WTC11 (cell line): ENCODE measurements around the gene CENPN. TPM values are rescaled to one million over a fixed set of nuclear protein-coding genes. Genes with fewer than 3 reads are reported as not detected.

Source experiments
- ATAC-seq: fragments of 200-7000 bp; cut with Tn5 transposase; 2 replicates; pipeline ENCODE4 v1.10.0; 2021; ENCODE audit warnings: mild to moderate bottlenecking, moderate library complexity
- CTCF ChIA-PET: fragments of 300-600 bp; sonication (Branson Sonifier 250); formaldehyde crosslinking; loops from one replicate; lab custom pipeline; 2021; ENCODE audit warnings: antibody characterized with exemption; lab: Charles Lee
- POLR2A ChIA-PET: fragments of 350-600 bp; sonication (Branson Sonifier 250); formaldehyde crosslinking; loops from one replicate; lab custom pipeline; 2021; ENCODE audit warnings: antibody characterized with exemption; lab: Charles Lee
- DNase-seq: peaks from one replicate; pipeline ENCODE4 v3.0.0; 2021; ENCODE audit warnings: low spot score
- H3K27ac Mint-ChIP-seq: 2 replicates; pipeline ENCODE4 v1.8.0; 2021; ENCODE audit warnings: mixed read lengths
- H3K27me3 Mint-ChIP-seq: 2 replicates; pipeline ENCODE4 v1.8.0; 2021; ENCODE audit warnings: low read depth, mild to moderate bottlenecking, moderate library complexity, mixed read lengths
- H3K36me3 Mint-ChIP-seq: 2 replicates; pipeline ENCODE4 v1.8.0; 2021; ENCODE audit warnings: mixed read lengths
- H3K4me1 Mint-ChIP-seq: 2 replicates; pipeline ENCODE4 v1.8.0; 2022; ENCODE audit warnings: mixed read lengths
- H3K4me3 Mint-ChIP-seq: 2 replicates; pipeline ENCODE4 v1.8.0; 2021; ENCODE audit warnings: mild to moderate bottlenecking, moderate library complexity, mixed read lengths
- H3K9me3 Mint-ChIP-seq: 2 replicates; pipeline ENCODE4 v1.8.0; 2021; ENCODE audit warnings: mixed read lengths
- AFF4 ChIP-seq: sonication (generic); formaldehyde crosslinking; IDR thresholded peaks from 2 replicates; pipeline ENCODE4 v1.8.1; 2023; ENCODE audit warnings: mild to moderate bottlenecking, missing genetic modification reagents, borderline replicate concordance
- ATF1 ChIP-seq: sonication (generic); formaldehyde crosslinking; IDR thresholded peaks from 2 replicates; pipeline ENCODE4 v1.8.1; 2023; ENCODE audit warnings: mild to moderate bottlenecking, moderate library complexity, missing genetic modification reagents
- ATF6 ChIP-seq: sonication (generic); formaldehyde crosslinking; IDR thresholded peaks from 2 replicates; pipeline ENCODE4 v1.8.1; 2023; ENCODE audit warnings: mild to moderate bottlenecking, missing genetic modification reagents
- CTCF ChIP-seq: fragments of 200-600 bp; IDR thresholded peaks from 2 replicates; pipeline ENCODE4 v1.8.0; 2022; ENCODE audit warnings: antibody characterized with exemption
- FOXP4 ChIP-seq: sonication (generic); formaldehyde crosslinking; IDR thresholded peaks from 2 replicates; pipeline ENCODE4 v1.8.0; 2022; ENCODE audit warnings: mild to moderate bottlenecking, missing genetic modification reagents
- KAT7 ChIP-seq: sonication (generic); formaldehyde crosslinking; IDR thresholded peaks from 2 replicates; pipeline ENCODE4 v1.8.1; 2023; ENCODE audit warnings: missing genetic modification reagents, mild to moderate bottlenecking, borderline replicate concordance
- NR1H2 ChIP-seq: sonication (generic); formaldehyde crosslinking; IDR thresholded peaks from 2 replicates; pipeline ENCODE4 v1.9.0; 2021; ENCODE audit warnings: mild to moderate bottlenecking, moderate library complexity, missing genetic modification reagents
- OVOL2 ChIP-seq: fragments of 250-450 bp; sonication (Bioruptor Pico); IDR thresholded peaks from 2 replicates; pipeline ENCODE4 v1.9.0; 2021; ENCODE audit warnings: mild to moderate bottlenecking, borderline replicate concordance
- RORB ChIP-seq: fragments of 250-450 bp; sonication (Bioruptor Pico); IDR thresholded peaks from 2 replicates; pipeline ENCODE4 v1.9.0; 2021; ENCODE audit warnings: mild to moderate bottlenecking
- ZNF219 ChIP-seq: sonication (generic); formaldehyde crosslinking; IDR thresholded peaks from 2 replicates; pipeline ENCODE4 v1.8.0; 2023; ENCODE audit warnings: missing genetic modification reagents, mild to moderate bottlenecking, borderline replicate concordance
- ZNF532 ChIP-seq: fragments of 250-450 bp; sonication (Bioruptor Pico); IDR thresholded peaks from 2 replicates; pipeline ENCODE4 v1.9.0; 2021; ENCODE audit warnings: mild to moderate bottlenecking, borderline replicate concordance
- ZSCAN18 ChIP-seq: fragments of 250-450 bp; sonication (Bioruptor Pico); IDR thresholded peaks from 2 replicates; pipeline ENCODE4 v2.1.2; 2022; ENCODE audit warnings: mild to moderate bottlenecking, moderate library complexity
- total RNA-seq: library from RNA; stranded (reverse); gene quantifications from 3 replicates; pipeline ENCODE4 v1.2.3, GENCODE V29; 2021

The CENPN gene
- total RNA-seq, 1 experiment from 2014 or later: 47.4 TPM

- peaks cover 20% of the 10 kb centered on the region for H3K27me3 Mint-ChIP-seq
- H3K36me3 Mint-ChIP-seq: peaks cover 9% of the 10 kb centered on the region
- H3K9me3 Mint-ChIP-seq: no peaks in the 10 kb centered on the region
- H3K27ac Mint-ChIP-seq: 0 out of 2 replicates have a peak overlapping the region, but pooled peaks have one; percentile 5
- H3K4me1 Mint-ChIP-seq: peaks cover 46% of the 10 kb centered on the region
- no peak overlapping the region for H3K4me3 Mint-ChIP-seq
- POLR2A ChIA-PET: interaction anchor here (1.3 kb wide), 1 partner anchor 12 kb away, joined by 8 read pairs; no protein-coding TSS in a partner anchor
- TF ChIP-seq AFF4 (CRISPR knock-in tag): no peak
- TF ChIP-seq NR1H2: no peak
- TF ChIP-seq RORB (CRISPR knock-in tag): no peak
- TF ChIP-seq ATF6 (CRISPR knock-in tag): no peak
- no peak for TF ChIP-seq ZNF532 (CRISPR knock-in tag)
- TF ChIP-seq CTCF: no peak
- no peak for TF ChIP-seq ZSCAN18
- TF ChIP-seq ZNF219: no peak
- TF ChIP-seq KAT7 (CRISPR knock-in tag): no peak
- no peak for TF ChIP-seq ATF1
- no peak for TF ChIP-seq OVOL2 (CRISPR knock-in tag)
- no peak for TF ChIP-seq FOXP4 (CRISPR knock-in tag)
- no peak for DNase-seq
- no peak for ATAC-seq
- CTCF ChIA-PET: interaction anchor here (1.0 to 2.7 kb wide), 5 partner anchors 10 to 63 kb away, joined by 3 to 10 read pairs (median 3); partner anchors contain the start of gene ATMIN
These were observed 20.5 kb upstream of the CENPN start for GRCh38 chr16:80986557-80986956.
